ENCODE measurements around the gene VAV2.

- no peak for TF ChIP-seq CTCF (conservative IDR thresholded peaks at IDR 0.05; ENCODE audit: low read depth, low read length)
- TF ChIP-seq EZH2 (IDR thresholded peaks at IDR 0.05; ENCODE audit: low read length, unreplicated experiment) = no peak
These were observed 179.0 kb downstream of the VAV2 start for GRCh38 chr9:133812941-133813748.
